Dedifferentiated amniotic fluid mesenchymal stem cell (primary cell): Measurements from ENCODE around the gene GNB1.
"Not testable (repeated sequence)": the region's sequence is repeated elsewhere in the genome, so short reads cannot be mapped to it uniquely, and the experiment has no call there.

Experiments
- DNase-seq: peaks from one replicate; pipeline ENCODE4 v3.0.0-alpha.2; 2016; ENCODE audit errors: extremely low spot score

GNB1 gene

GRCh38 chr1:1891349-1892078 lies 627 bp upstream of the GNB1 start:
- DNase-seq, result no peak

- no peak for DNase-seq
Observed at GRCh38 chr1:1889847-1890505, 911 bp downstream of the GNB1 start.

GRCh38 chr1:1889090-1889750 lies 1.7 kb downstream of the GNB1 start:
- no peak for DNase-seq

- not testable (repeated sequence) for DNase-seq
Observed at GRCh38 chr1:1883890-1884289, 7.0 kb downstream of the GNB1 start.

- no peak for DNase-seq
Observed at GRCh38 chr1:1883092-1883873, 7.6 kb downstream of the GNB1 start.

GRCh38 chr1:1881727-1882126 lies 9.2 kb downstream of the GNB1 start:
- DNase-seq, result no peak

GRCh38 chr1:1880617-1881312 lies 10.1 kb downstream of the GNB1 start:
- no peak for DNase-seq

GRCh38 chr1:1879942-1880341 lies 10.9 kb downstream of the GNB1 start:
- no peak for DNase-seq

GRCh38 chr1:1877865-1878436 lies 12.9 kb downstream of the GNB1 start:
- no peak for DNase-seq

- no peak for DNase-seq
Observed at GRCh38 chr1:1876335-1876930, 14.5 kb downstream of the GNB1 start.

GRCh38 chr1:1875932-1876331 lies 15.0 kb downstream of the GNB1 start:
- no peak for DNase-seq

GRCh38 chr1:1874901-1875300 lies 16.0 kb downstream of the GNB1 start:
- no peak for DNase-seq

GRCh38 chr1:1873186-1873585 lies 17.7 kb downstream of the GNB1 start:
- no peak for DNase-seq

- DNase-seq, result no peak
Observed at GRCh38 chr1:1872329-1872994, 18.4 kb downstream of the GNB1 start.

- DNase-seq, result no peak
Observed at GRCh38 chr1:1869469-1869868, 21.4 kb downstream of the GNB1 start.

- no peak for DNase-seq
Observed at GRCh38 chr1:1867164-1867563, 23.7 kb downstream of the GNB1 start.

GRCh38 chr1:1862905-1863547 lies 27.9 kb downstream of the GNB1 start:
- no peak for DNase-seq

GRCh38 chr1:1861761-1862310 lies 29.1 kb downstream of the GNB1 start:
- DNase-seq, result not testable (repeated sequence)

- DNase-seq, result no peak
Observed at GRCh38 chr1:1861339-1861730, 29.6 kb downstream of the GNB1 start.
